ENCODE results near the gene ENGASE. TPM values are rescaled to one million over a fixed set of nuclear protein-coding genes. Genes with fewer than 3 reads are reported as not detected.

ENGASE gene
- total and polyA plus RNA-seq, 2 experiments from 2014 or later: 9.0 to 27.1 TPM

DNA sequence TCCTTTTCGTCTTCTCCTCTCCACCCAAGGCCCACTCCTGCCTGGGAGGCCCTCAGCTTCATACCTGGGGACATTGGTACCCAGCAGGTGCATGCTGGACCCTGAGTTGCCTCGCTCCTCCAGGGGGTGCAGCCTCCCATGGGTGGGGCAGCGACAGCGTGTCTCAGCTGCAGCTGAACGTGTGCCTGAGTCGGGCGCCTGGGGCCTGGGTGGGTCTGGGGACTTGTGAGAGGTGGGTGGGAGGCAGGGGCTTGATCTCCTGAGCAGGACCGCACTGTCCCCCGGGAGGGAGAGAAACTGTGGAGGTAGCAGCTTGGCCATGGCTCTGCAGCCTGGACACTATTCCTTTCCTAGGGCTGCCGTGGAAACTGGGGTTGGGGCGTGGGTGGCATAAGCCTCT is 24.8 kb upstream of the ENGASE start (continued):
- TF ChIP-seq ZNF462 (CRISPR knock-in tag; IDR thresholded peaks at IDR 0.05): no peak
- TF ChIP-seq POLR2AphosphoS5 (IDR thresholded peaks at IDR 0.05; ENCODE audit: low read depth): no peak

DNA sequence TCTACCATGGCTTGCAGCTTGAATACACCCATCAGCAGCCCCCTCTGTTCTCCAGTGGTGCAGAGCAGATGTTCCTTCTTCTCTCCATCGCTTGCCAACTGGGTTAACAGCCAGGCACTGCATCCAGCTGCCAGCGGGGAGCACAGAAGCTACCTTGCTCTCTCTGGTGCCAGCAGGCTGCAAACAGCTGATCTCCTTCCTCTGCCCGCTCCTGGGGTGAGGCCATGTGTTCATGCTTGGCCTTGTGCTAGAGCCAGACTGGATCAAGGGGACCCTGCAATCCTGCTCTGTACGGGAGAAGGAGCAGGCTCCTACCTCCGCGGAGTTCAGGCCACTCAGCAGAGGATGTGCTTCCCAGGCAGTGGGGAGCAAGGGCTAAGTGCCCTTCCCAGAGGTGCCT is 24.1 kb upstream of the ENGASE start:
- H3K4me1 Mint-ChIP-seq: no peaks in the 10 kb centered on the region
- Histone ChIP-seq H3K4me1 (ENCODE audit: insufficient read depth) (no peaks in the 10 kb centered on the region), H3K4me3 (no peak overlapping the region), H3K27ac (ENCODE audit: low read depth) (no peak overlapping the region), H2AFZ (no peak overlapping the region), H3K27me3 (ENCODE audit: insufficient read depth) (no peaks in the 10 kb centered on the region), H4K20me1 (replicated peaks; ENCODE audit: insufficient read depth) (no peaks in the 10 kb centered on the region), H3F3A (replicated peaks; ENCODE audit: low read depth) (no peaks in the 10 kb centered on the region), H3K4me2 (no peak overlapping the region), H3K36me3 (ENCODE audit: insufficient read depth) (no peaks in the 10 kb centered on the region), H3K79me2 (replicated peaks; ENCODE audit: insufficient read depth) (no peaks in the 10 kb centered on the region), H3K9me2 (ENCODE audit: insufficient read depth) (no peaks in the 10 kb centered on the region)
- no peak overlapping the region for H3K4me3 Mint-ChIP-seq
- no peak overlapping the region for H3K27ac Mint-ChIP-seq
- ATAC-seq (no peak), DNase-seq (ENCODE audit: low spot score) (no peak)
- H3K36me3 Mint-ChIP-seq (ENCODE audit: low read depth): no peaks in the 10 kb centered on the region; the same call in 2 of the 3 replicates
- peaks cover 15% of the 10 kb centered on the region for H3K27me3 Mint-ChIP-seq (ENCODE audit: insufficient read depth, low read depth, poor library complexity)
- peaks cover 27% of the 10 kb centered on the region for H3K9me3 Mint-ChIP-seq
- no peak for TF ChIP-seq POLR2AphosphoS5 (IDR thresholded peaks at IDR 0.05; ENCODE audit: low read depth)
- no peak for TF ChIP-seq CREB1 (CRISPR knock-in tag; IDR thresholded peaks at IDR 0.05; ENCODE audit: low read depth)
- no peak for TF ChIP-seq ETS1 (IDR thresholded peaks at IDR 0.05)
- TF ChIP-seq EZH2phosphoT487 (IDR thresholded peaks at IDR 0.05; ENCODE audit: unreplicated experiment): no peak
- TF ChIP-seq ZNF462 (CRISPR knock-in tag; IDR thresholded peaks at IDR 0.05): no peak
- no peak for TF ChIP-seq ZNF331 (CRISPR knock-in tag; IDR thresholded peaks at IDR 0.05; ENCODE audit: low read depth)

Data from GM23338 (cell line).